CD4-positive, alpha-beta T cell treated with Interleukin-4 for 1 hour (primary cell): ENCODE data around the gene TMEM53.
"Not testable (repeated sequence)": the region's sequence is repeated elsewhere in the genome, so short reads cannot be mapped to it uniquely, and the experiment has no call there.

Experiments used
- DNase-seq, 2 donors: peaks; one replicate each; pipeline ENCODE4 v3.0.0-alpha.2; 2020 to 2022

The TMEM53 gene

GRCh38 chr1:44674113-44675000 is at the start of gene TMEM53, which contains the start of gene ARMH1:
Gene TMEM53, minus strand, starts transcription at chr1:44674481. Its CDS starts 90 bp downstream, at chr1:44674391.
Gene ARMH1, plus strand, starts transcription at chr1:44674714. Its CDS starts 14,984 bp downstream, at chr1:44689698.
- DNase-seq: peak; percentile 99

DNA sequence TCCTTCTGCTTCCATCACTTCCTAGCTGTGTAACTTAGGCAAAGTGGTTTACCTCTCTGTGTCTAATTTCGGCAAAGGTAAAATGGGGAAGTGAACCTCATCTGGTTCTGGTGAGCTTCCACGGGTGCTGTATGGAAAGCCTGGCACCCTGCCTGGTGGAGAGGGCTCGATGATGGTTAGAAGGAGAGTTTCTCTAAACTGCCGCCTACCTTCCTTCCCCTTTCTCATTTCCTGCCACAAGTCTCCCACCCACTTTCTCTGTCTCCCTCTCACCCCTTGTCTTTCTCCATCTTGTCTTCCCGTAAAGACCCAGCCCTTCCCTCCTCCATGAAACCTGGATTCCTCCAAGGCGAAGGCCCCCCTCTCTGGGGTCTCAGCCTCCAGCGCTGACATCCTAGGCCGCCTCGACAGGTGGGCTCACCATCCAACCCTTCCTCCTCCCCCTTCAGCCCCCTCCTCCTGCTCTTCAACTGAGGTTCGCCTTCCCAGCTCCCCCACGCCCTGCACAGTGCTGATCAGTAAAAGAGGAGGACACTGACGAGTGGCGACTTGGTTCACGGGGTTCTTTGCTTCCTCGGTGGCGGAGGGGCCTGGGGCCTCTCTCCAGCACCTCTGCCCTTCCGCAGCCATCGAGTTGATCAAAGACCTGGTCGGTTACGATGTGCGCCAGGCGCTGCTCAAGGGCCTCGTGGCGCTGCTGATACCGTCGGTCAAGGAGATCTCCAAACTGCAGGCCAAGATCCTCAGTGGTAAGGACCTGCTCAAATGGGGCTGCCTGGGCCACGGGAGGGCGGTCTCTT is 49.4 kb upstream of the TMEM53 start:
- peak; percentile 25 to 55 for DNase-seq

GRCh38 chr1:44723064-44723463 is 48.8 kb upstream of the TMEM53 start:
- DNase-seq: no peak

- peak; percentile 89 to 90 for DNase-seq
Measured at GRCh38 chr1:44721485-44722361, 47.4 kb upstream of the TMEM53 start.

DNA sequence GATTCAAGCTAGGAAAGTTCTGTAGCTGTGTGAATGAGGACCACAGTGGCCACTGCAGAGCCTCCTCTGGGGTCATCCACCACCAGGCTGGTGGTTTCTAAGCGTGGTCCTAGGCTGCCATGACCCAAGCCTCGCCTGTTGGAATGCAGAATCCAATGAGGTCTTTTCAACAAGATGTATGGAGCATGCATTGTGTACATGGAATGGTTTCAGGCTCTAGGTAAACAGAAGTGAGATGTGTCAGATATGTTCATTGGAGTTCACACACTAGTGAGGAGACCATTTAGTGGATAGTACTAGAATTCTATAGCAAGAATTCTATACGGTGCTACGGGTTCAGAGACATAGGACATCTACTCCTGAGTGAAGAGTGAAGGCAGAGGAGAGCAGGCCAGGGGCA is 46.0 kb upstream of the TMEM53 start:
- no peak for DNase-seq

DNA sequence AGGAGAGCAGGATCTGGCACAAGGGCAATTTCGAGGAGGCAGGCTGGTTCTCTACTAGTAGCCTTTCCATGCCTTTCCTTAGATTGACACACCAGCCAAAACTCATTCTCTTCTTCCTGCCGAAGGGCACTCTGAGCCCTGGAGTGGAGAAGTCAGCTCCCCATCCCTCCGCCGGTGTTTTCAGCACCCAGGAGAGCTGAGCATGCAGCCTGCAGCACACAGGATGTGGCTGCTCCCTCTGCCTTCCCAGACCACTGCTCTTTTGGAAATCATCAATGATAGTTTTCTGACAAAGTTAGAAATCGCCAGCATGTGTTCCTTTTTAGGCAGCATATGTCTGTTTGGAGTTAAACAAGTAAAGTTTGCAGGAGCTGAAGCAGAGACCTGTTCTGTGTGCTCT is 45.0 kb upstream of the TMEM53 start:
- no peak for DNase-seq

DNA sequence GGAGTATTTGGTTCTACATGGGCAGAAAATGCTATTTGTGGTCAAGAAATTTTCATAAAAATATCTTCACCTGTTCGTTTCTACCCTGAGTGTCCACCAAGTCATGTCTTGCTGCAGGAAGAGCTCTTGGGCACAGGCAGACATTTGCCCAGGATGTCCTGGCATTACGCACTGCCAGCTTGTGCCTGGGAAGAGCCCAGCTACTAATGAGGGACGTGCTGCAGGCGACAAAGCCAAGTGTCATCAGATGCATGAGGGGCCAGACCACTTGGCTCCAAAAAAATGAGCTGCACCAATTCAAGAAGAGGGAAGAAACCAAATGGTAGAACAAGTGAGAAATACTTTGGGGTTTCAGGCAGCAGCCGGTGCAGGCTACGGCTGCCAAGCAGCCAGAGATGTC is 43.8 kb upstream of the TMEM53 start:
- no peak for DNase-seq

DNA sequence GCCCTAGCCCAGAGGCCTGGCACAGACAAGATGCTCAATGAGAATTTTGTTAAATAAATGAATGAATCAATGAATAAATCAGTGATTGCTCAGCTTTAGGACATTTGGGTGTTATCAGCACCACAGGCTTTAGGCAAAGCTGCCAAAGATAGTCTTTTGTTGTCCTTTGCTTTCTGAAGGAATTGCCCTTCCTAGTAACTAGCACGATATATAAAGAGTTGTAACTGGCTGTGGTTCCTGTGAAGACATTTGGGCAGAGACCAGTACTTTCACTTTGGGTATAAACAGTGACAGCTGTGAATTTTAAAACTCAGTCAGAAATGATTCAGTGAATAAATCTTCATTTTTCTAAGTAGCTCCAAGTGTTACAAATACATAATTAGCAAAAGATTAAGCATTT is 43.4 kb upstream of the TMEM53 start:
- no peak for DNase-seq

DNA sequence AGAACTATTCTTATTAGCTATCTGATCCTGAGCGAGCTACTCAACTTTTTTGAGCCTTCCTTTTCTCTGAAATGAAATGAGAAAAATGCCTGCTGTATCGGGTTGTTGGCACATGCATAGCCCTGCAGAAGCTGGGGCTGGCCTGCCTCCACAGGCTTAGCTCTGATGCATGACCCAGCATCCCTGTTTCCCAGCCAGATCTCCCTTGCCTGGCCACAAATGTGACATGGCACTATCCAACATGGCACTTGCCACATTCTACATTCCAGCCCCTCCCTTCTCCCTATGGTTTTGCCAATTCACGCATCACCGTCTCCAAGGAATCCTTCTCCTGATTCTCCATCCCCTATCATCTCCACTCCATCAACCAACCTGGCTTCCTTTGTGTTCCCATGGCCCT is 42.9 kb upstream of the TMEM53 start:
- no peak for DNase-seq

DNA sequence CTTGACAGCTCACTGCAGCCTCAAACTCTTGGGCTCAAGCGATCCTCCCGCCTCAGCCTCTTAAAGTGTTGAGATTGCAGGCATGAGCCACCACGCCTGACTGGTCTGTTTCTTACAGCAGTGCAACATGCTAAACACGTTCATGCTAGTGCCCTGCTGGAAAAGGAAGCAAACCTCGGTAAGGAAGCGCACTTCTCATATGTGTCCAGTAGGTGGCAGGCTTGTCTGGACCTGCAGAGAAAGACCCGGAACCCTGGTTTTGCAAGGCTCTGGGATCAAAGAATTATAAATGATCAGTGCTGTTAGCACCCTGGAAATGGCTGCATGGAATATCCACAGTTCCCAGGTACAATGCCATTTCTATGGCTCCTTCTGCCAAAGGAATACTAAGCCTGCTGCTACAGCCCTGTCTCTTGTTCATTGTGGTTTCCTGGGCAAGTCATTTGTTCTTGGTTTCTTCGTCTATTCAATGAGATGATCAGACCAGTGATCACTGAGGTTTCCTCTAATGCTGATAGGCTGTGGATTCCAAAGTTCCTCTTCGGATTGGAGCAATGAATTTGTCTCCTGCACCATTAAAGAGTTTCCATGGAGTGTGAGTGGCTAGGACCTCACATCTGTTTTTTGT is 40.8 kb upstream of the TMEM53 start:
- DNase-seq: peak; percentile 78 to 81

DNA sequence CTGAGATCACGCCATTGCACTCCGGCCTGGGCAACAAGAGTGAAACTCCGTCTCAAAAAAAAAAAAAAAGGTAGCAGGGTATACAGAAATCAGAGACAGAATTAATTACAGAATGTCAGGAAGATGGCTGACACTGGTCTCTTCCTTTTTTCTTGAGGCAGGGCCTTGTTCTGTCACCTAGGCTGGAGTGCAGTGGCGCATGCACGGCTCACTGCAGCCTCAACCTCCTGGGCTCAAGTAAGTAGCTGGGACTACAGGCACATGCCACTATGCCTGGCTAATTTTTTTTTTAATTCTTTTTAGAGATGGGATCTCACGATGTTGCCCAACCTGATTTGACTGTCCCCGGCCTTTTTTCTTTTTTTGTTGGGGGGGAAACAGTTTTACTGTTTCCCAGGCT is 40.3 kb upstream of the TMEM53 start:
- DNase-seq: no peak

- no peak for DNase-seq
Measured at GRCh38 chr1:44713321-44713781, 39.1 kb upstream of the TMEM53 start.

DNA sequence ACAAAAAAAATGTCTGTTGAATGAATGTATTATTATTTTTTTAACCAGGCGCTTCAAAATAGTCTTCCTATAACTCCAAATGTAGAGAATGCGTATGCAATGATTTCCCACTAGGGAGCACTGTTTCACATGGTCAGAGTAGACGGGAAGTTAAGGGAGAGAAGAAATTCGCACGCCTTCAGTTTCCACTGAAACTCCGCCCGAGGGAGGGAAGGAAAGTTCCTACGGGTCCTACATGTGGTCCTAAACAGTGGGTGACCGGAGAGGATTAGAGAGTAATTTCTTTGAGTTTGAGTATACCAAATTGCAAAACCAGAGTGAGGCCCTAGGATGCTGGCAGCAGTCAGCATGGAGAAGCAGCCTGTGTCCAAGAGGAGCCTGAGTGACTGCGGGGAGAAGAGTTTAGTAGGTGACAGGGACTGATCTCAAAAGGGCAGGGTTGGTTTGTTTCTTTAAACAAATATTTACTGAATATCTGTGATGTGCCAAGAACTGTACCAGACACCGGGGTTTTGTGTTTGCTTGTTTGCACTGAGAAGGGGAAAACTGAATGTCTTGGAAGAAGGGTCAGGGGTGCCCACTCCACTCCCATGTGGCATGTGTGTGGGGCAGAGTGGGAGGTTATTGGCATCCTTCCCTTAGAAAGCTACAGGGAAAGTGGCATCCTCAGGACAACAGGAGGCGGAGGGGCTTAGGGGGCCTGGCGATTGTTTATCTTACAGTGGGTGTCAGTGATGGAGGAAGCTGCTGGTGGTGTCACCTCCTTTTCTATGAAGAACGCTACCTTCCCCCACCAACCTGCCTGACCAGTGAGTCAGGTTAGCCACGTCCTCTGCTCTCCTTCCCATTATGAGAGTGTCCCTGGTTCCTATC is 33.9 kb upstream of the TMEM53 start:
- DNase-seq: peak; percentile 34 to 67

DNA sequence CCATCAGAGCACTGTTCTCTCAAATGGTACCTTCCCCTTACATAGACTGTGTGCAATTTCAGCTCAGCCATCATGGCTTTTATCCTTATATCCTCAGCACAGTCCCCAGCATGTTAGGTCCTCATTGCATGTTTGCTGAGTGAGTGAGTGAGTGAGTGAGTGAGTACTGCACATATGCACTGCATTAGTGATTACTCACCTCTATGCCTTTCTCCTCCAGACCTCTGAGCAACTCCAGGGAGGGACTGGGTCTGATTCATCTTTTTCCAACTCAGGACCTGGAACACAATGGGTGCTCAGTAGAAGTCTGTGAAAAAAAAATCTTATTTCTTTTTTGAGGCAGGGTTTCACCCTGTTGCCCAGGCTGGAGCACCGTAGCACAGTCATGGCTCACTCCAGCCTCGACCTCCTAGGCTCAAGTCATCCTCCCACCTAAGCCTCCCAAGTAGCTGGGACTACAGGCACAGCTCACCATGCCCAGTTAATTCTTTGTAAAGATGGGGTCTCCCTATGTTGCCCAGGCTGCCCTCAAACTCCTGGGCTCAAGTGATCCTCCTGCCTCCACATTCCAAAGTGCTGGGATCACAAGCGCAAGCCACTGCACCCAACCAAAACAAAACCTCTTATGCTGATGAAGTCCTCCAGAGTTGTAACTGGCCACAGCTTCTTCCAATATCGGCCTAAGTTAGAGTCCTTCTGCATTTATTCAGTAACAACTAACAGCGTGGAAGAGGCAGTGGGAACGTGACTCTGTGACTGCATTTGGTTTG is 33.0 kb upstream of the TMEM53 start:
- no peak for DNase-seq

DNA sequence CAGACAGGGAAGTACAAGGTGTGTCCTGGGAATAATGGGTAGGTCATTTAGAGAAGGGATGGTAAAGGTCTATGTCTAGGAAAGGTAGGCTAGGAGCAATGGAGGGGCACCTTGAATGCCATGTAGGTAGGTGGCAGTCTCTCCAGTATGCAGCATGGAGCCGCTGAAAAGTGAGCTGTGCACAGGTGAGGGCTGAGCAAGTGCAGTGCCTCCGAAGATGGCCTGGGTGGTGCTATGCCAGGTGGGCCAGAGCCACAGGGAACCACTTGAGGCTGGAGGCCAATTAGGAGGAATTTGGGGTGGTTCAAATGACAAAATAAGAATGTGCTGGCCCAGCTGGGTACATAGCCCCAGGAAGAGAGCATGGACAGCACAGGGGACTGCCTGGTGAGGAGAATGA is 31.7 kb upstream of the TMEM53 start:
- no peak for DNase-seq

DNA sequence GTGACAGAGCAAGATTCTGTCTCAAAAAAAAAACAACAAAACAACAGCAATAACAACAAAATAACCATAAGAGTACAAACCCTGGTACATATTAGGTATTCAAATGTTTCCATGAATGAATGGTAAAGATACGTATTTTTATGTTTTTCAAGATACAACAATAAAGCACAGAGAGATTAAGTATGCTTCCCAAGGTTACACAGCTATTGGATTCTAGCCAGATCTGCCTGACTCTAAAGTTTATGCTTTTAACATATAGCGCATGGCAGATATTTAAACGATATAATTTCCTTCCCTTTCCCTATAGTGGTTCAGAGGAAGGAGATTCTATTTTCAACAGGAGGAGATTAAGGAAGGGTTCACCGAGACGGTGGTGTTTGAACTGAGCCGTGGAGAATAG is 31.2 kb upstream of the TMEM53 start:
- DNase-seq: no peak

DNA sequence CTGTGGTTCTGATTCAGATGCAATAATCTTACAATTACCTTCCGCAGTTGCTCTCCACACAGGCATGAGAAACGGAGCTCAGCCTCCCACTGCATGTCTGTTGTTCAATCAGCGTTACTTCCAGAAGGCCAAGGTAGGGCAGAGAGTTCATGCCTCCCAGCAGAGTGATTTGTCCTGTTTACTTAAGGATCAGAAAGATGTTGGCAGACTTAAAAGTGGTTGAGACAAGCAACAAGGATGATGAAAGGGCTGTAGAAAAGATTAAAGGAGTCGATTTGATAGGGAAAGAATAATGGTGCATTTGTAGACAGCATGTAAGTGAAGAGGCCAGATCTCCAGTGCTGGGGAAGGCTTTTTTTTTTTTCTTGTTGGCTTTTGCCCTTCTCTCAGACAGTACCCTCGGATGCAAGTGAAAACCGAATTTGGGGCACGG is 26.9 kb upstream of the TMEM53 start:
- DNase-seq: no peak

- DNase-seq: no peak
Measured at GRCh38 chr1:44700573-44700972, 26.3 kb upstream of the TMEM53 start.

DNA sequence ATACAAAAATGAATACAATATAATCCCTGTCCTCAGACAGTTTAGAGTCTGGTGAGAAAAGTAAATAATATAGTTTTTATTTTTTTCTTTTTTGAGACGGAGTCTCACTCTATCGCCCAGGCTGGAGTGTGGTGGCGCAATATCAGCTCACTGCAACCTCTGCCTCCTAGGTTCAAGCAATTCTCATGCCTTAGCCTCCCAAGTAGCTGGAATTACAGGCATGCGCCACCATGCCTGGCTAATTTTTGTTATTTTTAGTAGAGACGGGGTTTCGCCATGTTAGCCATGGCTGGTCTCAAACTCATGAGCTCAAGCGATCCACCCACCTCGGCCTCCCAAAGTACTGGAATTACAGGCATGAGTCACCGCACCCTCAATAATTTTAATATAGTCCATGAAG is 25.1 kb upstream of the TMEM53 start:
- not testable (repeated sequence) for DNase-seq

DNA sequence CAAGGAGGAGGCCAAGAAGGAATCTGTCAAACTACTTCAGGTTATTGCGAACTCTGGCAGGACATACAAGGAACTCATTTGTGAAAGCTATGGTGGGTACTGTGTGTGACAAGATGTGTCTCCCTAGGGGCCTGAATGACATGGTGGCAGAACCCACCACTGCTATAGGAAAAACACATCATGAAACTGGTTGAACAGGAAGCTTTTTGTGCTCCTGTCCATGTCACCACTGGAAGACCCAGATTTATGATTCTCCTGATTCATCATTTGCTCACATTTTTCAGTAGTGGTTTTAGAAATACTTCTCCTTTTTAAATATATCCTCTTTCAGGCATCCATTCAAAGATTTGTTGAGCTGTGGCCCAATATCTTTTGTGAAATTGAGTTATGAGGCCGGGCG is 23.9 kb upstream of the TMEM53 start:
- DNase-seq: no peak
